ENCODE results near the gene SPG7.
"Not testable (repeated sequence)": the region's sequence is repeated elsewhere in the genome, so short reads cannot be mapped to it uniquely, and the experiment has no call there.

Gene SPG7

DNA sequence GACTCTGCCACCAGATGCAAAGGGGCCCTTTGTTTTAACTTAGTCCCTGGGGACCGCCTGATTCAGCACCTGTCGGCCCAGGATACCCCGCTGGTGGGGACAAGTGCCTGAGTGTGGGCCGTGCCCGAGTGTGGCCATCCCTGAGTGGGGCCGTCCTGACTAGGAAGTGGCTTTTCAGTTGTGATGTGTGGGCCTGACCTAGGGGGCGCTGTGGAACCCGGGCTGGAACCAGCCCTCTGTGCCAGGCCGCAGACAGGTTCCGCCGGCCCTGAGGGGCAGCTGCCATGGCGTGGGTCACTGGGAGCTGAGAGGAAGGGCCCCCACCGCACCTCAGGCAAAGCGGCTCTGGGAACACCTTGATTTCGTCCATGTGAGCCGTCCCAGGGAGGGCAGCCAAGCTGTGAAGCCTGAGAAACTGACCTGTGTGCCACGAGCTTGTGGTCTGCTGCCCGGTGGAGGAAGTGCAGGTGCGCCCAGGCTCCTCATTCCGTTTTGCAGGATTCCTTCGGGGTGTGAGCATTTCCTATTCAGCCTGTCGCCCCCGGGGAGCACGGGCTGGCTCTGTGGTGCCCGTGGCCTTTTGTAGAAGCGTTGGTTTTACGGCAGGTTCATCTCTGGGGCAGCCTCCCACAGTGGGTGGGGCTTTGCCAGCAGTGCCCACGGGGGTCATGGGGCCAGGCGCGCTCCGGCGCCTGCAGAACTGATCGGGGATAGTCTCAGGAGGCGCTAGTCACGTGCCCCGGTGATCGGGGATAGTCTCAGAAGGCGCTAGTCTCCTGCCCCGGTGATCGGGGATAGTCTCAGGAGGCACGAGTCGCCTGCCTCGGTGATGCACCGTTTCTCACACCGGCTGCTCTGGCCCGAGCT, 57.5 kb downstream of the SPG7 start:
- peak; percentile 8 for DNase-seq

DNA sequence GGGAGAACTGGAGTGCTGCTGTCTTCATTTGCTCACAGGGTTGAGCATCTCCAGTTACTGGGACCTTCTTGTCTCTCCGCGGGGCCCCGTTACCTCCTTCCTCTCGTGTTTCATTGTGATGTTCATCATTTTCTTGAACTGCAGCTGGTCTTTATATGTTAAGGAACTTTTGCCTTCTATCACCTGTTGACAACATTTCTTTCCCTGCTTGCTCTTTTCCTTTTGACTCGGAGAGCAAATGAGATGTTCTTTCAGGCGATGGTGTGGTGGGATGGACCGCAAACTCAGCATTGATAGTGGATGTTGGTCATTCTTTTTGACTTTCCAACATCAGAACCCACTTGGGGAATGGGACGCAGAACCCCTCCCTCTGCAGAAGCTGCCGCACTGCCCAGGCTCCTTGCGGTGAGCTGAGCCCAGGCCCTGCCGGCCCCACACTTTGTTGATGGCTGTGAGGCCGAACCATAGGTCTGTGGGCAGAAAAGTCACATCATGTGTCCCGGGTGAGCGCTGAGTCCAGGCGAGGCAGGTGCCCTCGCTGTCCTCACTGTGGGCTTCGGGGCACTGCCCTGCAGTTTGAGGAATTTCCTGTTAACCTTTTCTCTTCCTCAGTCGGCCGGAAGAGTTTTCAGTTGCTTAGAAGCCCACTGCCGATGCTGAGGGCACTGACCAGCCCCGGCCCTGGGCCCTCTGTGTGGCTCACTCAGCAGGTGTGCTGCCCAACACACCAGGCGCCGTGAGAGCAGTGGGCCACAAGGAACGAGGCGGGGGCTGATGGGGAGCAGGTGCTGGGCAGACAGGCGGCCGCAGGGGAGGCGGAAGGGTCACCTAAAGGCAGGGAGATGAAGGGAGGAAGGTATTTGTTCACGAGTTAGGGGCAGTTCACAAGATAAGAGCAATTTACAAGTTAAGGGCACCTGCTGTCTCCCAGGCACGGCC, 59.7 kb downstream of the SPG7 start:
- DNase-seq, result no peak

DNA sequence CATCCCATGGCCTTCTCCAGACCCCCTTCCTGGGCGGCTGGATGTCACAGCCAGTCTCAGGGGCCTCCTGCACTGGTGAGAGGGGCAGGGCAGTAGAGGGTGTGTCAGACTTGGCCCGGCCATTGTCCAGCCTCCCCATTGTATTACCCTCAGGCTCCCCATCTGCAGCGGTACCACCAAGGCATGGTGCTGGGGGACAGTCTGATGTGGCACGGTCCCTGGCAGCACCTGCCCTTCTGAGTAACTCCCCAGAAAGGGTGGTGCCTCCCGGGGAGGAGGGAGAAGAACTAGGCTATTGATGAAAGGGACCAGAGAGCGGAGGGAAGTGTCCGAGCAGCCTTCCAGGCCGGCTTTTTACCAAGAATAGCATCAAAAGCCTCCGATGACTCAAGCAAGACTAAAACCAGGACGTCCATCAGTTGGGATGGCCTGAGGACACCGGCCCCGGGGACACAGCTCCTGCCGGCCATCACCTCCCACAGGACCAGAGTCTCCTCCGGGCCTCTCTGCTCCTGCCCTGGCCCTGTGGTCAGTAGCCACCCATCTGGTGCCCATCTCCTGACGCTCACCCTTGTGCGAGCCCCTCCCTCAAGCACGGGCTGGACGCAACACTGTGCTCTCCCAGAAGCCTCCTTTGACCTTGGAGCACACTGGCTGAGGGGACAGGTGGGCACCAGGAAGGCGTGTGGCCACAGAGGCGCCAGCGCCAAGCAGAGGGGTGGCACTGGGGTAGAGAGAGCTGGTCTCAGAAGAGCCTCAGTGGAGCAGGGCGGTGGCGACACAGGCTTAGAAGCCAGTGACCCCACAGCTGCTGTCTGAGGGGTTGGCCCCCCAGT, 61.5 kb downstream of the SPG7 start:
- no peak for DNase-seq

DNA sequence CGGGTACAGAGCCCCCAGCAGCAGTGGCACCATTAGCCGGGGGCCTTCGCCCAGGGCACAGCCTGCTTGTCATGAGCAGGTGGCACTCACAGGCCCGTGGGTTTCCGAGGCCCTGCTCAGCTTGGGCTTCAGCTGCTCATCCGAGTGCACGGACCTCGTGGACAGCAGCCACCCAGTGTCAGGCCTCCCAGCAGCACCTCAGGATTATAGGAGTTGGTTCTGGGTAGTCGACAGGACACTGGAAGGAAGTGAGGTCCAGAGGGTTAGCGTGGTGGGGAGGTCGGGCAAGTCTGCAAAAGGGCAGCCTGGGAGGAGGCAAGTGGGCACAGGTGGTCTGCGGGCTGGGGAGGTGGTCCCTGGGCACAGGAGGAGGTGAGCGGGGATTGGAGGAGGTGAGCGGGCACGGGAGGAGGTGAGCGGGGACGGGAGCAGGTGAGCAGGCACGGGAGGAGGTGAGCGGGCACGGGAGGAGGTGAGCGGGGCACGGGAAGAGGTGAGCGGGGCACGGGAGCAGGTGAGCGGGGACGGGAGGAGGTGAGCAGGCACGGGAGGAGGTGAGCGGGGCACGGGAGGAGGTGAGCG, 62.2 kb downstream of the SPG7 start:
- no peak for DNase-seq

DNA sequence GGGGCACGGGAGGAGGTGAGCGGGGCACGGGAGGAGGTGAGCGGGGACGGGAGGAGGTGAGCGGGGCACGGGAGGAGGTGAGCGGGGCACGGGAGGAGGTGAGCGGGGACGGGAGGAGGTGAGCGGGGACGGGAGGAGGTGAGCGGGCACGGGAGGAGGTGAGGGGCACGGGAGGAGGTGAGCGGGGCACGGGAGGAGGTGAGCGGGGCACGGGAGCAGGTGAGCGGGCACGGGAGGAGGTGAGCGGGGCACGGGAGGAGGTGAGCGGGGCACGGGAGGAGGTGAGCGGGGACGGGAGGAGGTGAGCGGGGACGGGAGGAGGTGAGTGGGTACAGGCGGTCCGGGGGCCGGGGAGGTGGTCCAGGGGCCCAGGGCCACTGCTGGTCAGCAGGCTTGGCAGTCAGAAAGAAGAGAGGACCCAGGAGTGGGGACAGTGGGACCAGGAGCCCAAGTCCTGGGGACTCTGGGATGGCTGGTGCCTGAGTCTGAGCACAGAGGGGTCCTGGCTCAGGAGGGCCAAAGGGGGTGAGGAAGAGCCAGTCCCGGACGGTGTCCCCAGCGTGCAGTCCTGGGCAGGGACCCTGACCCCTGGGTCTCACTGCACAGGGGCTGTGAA, 62.9 kb downstream of the SPG7 start:
- DNase-seq, result not testable (repeated sequence)

DNA sequence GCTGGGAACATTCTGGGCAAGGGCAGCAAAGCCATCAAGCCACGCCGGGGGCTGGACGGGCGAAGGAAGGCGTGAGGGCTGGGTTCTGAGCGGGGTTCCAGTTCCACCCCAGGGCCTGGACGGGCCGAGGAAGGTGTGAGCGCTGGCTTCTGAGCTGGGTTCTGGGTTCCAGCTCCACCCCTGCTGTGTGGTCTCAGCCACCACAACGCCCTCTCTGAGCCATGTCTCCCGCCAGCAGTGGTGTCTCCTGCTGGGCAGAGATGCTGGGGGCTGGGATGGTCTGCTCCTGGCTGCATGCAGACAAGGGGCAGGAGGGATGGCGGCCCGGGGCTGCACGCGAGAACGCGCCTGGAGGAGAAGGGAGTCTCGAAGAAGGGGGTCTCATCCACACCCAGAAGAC, 63.4 kb downstream of the SPG7 start:
- DNase-seq, result no peak

DNA sequence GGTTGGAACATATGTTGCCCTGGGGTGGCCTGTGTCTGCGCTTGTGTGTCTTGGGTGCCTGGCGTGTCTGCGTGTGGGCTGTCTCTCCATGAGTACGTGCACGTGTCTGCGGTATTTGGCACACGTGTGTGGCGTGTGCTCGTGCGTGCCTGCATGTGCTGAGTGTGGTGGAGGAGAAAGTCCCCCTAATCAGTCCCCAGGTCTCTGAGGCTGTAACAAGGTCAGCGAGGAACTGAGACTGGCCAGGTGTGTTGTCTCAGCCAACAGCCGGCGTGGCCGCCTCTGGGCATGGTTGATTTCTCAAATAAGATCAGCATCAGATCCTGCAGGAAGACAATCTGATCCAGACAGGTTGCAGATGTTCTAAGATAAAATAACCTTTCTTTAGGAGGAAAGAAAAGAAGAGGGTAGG, 63.9 kb downstream of the SPG7 start:
- no peak for DNase-seq

DNA sequence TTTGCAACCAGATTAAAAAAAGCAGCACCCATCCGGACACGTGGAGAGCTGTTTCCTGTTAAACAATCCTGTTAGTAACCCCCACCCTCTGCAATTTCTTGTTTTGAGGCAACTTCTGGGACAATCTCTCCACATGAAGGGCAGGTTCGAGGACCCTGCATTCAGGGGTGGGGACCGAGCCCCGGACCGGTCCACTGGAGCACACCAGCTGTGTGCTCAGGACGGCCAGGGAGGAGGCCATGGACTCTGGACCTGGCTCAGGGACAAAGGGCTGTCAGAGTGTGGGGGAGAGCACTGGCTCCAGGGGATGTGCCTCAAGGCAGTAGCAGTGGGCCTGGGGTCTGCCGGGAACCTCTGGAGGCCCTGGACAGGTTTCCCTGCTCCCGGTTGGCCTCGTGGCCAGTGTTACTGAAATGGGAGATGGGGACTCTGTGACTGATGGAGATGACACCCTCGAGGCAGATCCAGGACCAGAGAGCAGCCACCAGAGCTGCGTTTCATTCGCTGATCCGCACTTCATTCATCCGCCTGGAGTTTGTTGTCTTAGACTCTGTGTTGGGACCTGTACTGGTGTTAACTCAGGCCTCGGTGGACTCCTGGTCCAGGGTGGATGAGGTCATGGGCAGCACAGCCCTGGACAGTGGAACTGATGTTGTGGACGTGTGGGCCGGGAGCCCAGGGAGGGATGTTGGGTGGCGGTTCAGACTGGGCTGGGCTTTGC, 64.4 kb downstream of the SPG7 start:
- DNase-seq, result no peak

DNA sequence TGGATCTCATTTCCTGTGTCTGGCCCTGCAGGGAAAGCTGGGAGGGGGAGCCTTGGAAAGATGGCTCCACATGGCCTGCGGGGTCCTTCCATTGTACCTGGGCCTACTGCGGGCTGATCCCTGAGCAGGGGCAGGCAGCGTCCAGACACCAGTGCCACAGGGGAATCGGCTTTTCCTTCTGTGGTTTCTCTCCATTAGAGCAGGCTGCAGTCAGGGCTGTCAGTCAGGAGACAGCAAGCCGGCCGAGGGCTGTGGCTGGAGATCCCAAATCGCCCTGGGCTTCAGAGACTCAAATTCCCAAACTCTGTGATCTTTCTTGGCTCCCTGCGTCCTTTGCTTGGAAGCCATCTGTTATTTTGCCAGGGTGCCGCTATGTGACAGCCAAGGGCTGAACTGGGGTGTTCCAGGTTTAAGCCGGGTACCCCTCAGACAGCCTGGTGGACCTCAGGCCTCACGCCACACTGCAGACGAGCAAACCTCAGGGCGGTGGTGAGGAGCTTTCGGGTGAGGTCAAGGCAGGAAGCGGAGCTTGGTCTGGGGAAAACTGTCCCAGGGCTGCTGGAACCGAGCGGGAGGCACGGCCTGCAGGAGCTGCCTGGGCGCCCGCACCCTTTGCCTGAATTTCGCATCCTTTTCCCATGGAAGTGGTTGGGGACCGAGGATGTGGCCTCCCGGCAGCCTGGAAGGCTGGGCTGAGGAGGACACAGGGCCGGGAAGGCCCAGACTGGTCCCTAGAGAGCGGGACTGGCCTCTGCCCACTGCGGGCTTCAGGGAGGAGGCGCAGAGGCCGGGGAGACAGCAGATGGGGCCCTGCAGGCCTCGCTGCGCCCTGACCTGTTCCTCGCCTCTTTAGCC, 65.8 kb downstream of the SPG7 start:
- DNase-seq, result no peak

DNA sequence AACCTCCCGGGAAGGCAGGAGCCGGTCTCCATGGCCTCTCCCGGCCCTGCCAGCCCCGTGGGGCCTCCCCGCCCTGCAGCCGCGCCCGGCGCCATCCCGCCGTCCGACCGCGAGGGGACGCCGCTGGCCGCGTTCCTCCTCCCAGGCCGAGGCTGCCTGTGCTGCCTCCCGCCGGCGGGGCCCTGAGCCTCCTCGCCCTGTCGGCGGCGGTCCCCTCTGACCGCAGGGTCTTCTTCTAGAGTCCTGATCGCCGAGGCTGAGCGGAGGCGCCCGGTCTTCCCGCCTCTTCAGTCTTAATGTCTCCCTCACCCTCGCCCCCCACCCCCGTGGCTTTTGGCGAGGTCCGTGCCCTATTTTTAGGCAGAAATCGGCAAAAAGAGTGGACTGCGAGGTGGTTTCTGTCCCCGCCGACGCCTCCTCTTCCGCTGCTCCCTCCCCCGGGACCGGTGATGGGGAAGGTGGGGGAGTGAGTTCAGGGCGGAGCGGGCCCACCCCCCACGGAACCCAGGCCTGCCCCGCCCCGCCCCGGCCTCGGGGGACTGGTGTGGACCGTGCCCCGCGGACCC, 66.6 kb downstream of the SPG7 start:
- no peak for DNase-seq

DNA sequence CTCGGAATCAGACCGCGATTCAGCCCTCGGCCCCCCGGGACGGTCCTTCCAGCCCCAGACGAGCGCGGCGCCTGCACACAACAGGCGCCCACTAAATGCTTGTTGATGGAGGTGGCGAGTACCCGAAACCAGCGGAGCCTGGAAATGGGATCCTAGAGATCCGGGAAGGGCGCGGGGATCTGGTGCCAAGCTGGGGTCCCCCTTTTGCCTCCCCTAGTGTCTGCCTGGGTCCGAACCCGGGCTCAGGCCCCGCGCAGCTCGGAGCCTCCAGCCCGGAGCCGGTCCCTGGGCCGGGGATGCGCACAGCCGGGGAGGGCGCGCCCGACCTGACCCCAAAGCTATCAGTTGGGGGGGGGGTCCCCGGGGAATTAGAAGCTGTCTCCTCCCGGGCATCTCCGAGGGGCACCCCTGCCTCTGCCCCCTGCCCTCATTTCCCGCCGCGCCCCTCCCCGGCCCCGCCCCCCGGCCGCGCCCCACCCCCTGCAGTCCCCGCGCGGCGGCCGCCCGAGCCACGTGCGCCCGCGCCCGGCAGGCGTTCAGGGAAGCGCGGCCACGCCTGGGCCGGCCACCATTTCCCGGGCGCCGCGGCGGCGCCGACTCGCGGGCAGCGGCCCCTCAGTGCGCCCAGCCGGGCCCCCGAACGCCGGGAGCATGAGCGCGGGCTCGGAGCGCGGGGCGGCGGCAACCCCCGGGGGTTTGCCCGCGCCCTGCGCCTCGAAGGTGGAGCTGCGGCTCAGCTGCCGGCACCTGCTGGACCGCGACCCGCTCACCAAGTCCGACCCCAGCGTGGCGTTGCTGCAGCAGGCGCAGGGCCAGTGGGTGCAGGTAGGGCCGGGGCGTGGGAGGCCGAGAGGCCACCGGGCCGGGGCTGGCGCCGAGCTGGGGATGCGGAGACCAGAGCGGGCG, 67.3 kb downstream of the SPG7 start, which contains the start of gene CPNE7:
TSS of gene CPNE7 (plus strand) at position 512 of the 906 bp plus-strand sequence. CDS start at position 652, 140 bp downstream.
- peak; percentile 1 for DNase-seq

DNA sequence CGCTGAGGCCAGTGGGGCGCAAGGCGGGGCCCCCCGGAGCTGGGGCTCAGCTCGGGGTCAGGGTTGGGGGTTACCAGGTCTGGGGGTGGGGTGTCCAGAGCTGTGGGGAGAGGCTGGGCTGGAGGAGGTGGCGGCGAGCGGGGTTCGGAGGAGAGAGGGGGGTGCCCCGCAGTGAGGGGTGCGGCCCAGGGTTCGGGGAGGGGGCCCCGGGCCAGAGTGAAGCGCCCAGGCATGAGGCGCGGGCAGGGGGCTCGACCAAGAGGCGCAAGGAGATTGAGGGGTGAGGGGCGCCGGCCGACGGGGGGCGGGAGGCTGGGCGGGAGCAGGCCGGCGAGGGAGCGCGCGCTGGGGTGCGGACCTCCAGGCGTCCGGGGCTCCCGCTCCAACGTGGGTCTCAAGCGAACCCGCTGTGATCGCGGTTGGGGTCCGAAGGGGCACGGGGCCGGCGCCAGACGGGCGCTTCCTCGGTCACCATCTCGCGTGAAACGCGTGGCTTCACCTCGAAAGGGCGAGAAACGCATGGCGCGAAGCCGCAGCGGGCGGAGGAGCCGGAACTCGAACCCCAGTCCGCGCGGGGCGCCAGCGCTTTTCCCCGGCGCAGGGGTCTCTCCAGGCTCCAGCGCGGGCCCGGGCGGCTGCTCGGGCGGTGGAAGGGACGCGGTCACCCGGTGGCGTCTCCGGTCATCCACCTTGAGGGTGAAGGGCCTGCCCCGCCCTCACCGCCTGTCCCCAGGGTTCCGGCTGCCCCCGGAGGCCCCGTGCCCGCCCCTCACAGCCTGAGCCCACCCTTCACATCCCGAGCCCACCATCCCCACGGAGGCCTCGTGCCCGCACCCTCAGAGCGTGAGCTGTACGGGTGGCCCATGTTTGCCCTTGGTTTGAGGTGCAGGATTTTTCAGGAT, 68.2 kb downstream of the SPG7 start:
- DNase-seq, result no peak

DNA sequence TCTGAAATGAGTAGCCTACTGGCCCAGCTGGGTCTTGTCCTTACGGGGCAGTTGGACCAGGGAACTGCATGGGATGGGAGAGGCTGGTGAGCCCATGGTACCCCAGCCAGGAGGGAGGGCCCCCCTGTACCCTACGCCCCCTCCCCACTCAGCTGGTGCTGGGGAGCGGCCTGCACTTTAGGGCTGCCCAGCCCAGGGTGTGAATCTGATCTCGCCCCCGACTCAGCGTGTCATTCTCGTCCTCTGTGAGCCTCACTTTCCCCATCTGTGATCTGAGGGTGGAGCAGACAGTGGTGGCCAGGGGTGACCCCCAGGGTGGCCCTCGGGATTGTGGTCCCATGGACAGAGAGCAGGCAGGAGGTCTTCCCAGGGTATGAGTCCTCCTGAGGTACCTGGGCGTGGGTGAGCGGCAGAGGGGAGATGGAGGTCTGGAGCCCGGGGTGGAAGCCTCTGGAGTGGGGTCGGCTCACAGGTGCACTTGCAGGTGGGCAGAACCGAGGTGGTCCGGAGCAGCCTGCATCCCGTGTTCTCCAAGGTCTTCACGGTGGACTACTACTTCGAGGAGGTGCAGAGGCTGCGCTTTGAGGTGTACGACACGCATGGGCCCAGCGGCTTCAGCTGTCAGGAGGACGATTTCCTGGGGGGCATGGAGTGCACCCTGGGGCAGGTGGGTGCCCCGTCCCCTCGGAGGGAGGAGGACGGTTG, 69.0 kb downstream of the SPG7 start:
- DNase-seq, result no peak

DNA sequence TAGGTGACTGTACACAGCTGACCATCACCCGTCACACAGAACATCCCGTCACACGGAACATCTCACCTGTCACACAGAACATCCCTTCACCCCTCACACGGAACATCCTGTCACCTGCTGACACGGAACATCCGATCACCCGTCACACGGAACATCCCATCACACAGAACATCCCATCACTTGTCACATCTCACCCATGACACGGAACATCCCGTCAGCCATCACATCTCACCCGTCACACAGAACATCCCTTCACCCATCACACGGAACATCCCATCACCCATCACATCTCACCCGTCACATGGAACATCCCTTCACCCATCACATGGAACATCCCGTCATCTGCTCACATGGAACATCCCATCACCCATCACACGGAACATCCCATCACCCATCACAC, 71.1 kb downstream of the SPG7 start:
- no peak for DNase-seq

DNA sequence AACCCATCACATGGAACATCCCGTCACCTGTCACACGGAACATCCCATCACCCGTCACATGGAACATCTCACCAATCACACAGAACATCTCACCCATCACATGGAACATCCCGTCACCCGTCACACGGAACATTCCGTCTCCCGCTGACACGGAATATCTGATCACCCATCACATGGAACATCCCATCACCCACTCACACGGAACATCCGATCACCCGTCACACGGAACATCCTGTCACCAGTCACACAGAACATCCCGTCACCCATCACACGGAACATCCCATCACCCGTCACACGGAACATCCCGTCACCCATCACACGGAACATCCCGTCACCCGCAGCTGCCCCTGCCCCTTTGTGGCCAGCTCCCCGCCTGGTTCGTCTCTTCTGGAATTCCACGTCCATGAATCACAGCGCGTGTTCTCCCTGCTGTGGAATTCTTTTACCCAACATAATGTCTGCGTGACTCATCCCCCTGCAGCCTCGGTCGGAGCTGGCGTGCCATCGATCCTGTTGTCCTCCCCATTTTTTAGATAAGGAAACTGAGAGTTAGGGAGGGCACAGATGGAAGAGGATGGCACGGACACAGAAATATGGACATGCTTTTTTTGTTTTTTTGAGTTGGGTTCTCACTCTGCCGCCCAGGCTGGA, 73.0 kb downstream of the SPG7 start:
- no peak for DNase-seq

DNA sequence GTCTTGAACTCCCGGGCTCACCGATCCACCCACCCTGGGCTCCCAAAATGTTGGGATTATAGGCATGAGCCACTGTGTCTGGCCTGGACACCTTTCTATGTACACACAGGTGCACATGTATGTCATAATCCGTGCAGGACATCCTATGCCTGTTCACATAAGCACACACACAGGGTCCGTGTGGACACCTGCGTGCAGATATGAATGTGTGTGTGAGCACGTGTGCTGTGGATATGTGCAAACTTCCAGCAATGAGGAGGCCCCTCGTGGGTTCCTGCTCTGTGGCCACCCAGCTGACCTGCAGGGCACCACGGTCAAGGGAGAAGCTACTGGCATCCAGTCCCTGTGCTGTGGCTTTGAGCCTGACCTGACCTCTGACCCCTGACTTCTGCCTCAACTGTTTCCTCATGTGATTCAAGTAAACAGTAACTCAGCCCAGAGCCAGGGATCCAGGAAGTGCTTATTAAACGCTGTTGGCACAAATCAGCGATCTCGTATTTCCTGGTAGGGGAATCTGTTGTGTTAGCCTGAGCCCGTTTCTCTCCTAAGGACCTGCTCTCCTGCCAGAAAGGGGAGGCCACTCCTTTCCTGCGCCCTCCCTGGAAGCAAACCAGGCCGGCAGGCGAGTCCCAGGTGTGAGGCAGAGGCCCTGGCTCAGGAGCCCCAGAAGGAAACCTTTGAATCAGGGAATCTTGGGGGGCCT, 73.8 kb downstream of the SPG7 start:
- DNase-seq, result no peak

Data from NCI-H1105 treated with DMSO at 0.1 percent for 48 hours (cell line).